HFF-Myc (cell line): ENCODE measurements around the gene GLCE.
"Not testable (repeated sequence)": the region's sequence is repeated elsewhere in the genome, so short reads cannot be mapped to it uniquely, and the experiment has no call there.

ENCODE experiments used
- DNase-seq: peaks from one replicate; pipeline ENCODE4 v3.0.0-alpha.2; 2011; ENCODE audit warnings: low read depth; ENCODE audit errors: extremely low read depth
- H3K4me3 ChIP-seq: replicated peaks from 2 replicates; pipeline ENCODE4 v1.5.1; 2011; ENCODE audit warnings: low read depth, mild to moderate bottlenecking, control low read depth, low read length
- CTCF ChIP-seq: IDR thresholded peaks from 2 replicates; pipeline ENCODE4 v1.5.1; 2012; ENCODE audit warnings: mild to moderate bottlenecking, low read depth, low read length, control low read depth; ENCODE audit errors: missing control alignments

Gene GLCE

GRCh38 chr15:69285834-69286233, 125.4 kb downstream of the GLCE start:
- DNase-seq: no peak
- H3K4me3 ChIP-seq: no peak overlapping the region
- no peak for TF ChIP-seq CTCF

GRCh38 chr15:69288011-69288410, 127.6 kb downstream of the GLCE start:
- no peak for TF ChIP-seq CTCF
- DNase-seq: no peak

GRCh38 chr15:69288531-69289341, 128.3 kb downstream of the GLCE start:
- H3K4me3 ChIP-seq: no peak overlapping the region
- DNase-seq: no peak
- TF ChIP-seq CTCF: no peak

More at GRCh38 chr15:69288011-69288410, 127.6 kb downstream of the GLCE start:
- H3K4me3 ChIP-seq: no peak overlapping the region

GRCh38 chr15:69289342-69290146, 129.1 kb downstream of the GLCE start:
- TF ChIP-seq CTCF: no peak
- no peak for DNase-seq
- H3K4me3 ChIP-seq: no peak overlapping the region

GRCh38 chr15:69290346-69291164, 130.1 kb downstream of the GLCE start:
- H3K4me3 ChIP-seq: no peak overlapping the region
- TF ChIP-seq CTCF: no peak
- DNase-seq: no peak

- not testable (repeated sequence) for DNase-seq, H3K4me3 ChIP-seq
Observed at GRCh38 chr15:69291651-69292050, 131.2 kb downstream of the GLCE start.
